Hepatocyte (in vitro differentiated cells): ENCODE data around the gene AKR1C1. TPM values are rescaled to one million over a fixed set of nuclear protein-coding genes. Genes with fewer than 3 reads are reported as not detected.
"Not testable (repeated sequence)": the region's sequence is repeated elsewhere in the genome, so short reads cannot be mapped to it uniquely, and the experiment has no call there.

Source experiments
- DNase-seq: peaks from one replicate; pipeline ENCODE4 v3.0.0-alpha.2; 2016; ENCODE audit warnings: low spot score
- H2AFZ ChIP-seq: fragments of 200-600 bp; sonication (generic); 2 replicates; pipeline ENCODE4 v1.6.0; 2016; ENCODE audit warnings: antibody characterized with exemption, mild to moderate bottlenecking
- H3K27ac ChIP-seq: fragments of 200-600 bp; sonication (generic); 2 replicates; pipeline ENCODE4 v1.5.1; 2016; ENCODE audit warnings: mild to moderate bottlenecking
- H3K27me3 ChIP-seq: fragments of 200-600 bp; sonication (generic); 2 replicates; pipeline ENCODE4 v1.6.1; 2016
- H3K36me3 ChIP-seq: fragments of 200-600 bp; sonication (generic); replicated peaks from 2 replicates; pipeline ENCODE4 v1.5.1; 2016; ENCODE audit warnings: low read depth; ENCODE audit not compliant: insufficient read depth
- H3K4me1 ChIP-seq: fragments of 200-600 bp; sonication (generic); 2 replicates; pipeline ENCODE4 v1.5.1; 2016; ENCODE audit warnings: mild to moderate bottlenecking, moderate library complexity; ENCODE audit not compliant: insufficient read depth
- H3K4me2 ChIP-seq: fragments of 200-600 bp; sonication (generic); 2 replicates; pipeline ENCODE4 v1.6.0; 2016
- H3K4me3 ChIP-seq: fragments of 200-600 bp; sonication (generic); 2 replicates; pipeline ENCODE4 v1.5.1; 2016; ENCODE audit warnings: mild to moderate bottlenecking
- H3K79me2 ChIP-seq: fragments of 200-600 bp; sonication (generic); 2 replicates; pipeline ENCODE4 v1.6.0; 2017; ENCODE audit warnings: mild to moderate bottlenecking
- H3K9me2 ChIP-seq: fragments of 200-600 bp; sonication (generic); replicated peaks from 2 replicates; pipeline ENCODE4 v1.6.0; 2017; ENCODE audit warnings: mild to moderate bottlenecking; ENCODE audit not compliant: insufficient read depth
- H3K9me3 ChIP-seq: fragments of 200-600 bp; sonication (generic); 2 replicates; pipeline ENCODE4 v1.5.1; 2016; ENCODE audit warnings: low read depth, mild to moderate bottlenecking
- H4K20me1 ChIP-seq: fragments of 200-600 bp; sonication (generic); 2 replicates; pipeline ENCODE4 v1.6.0; 2016; ENCODE audit warnings: mild to moderate bottlenecking; ENCODE audit not compliant: insufficient read depth, poor library complexity, severe bottlenecking
- EZH2 ChIP-seq: fragments of 200-600 bp; sonication (generic); IDR thresholded peaks from 2 replicates; pipeline ENCODE4 v1.6.1; 2016; ENCODE audit warnings: antibody characterized with exemption, mild to moderate bottlenecking, borderline replicate concordance
- EZH2phosphoT487 ChIP-seq: fragments of 200-600 bp; sonication (generic); IDR thresholded peaks from one replicate; pipeline ENCODE4 v1.6.1; 2018; ENCODE audit warnings: antibody characterized with exemption, mild to moderate bottlenecking, low read depth, moderate library complexity; ENCODE audit not compliant: unreplicated experiment, severe bottlenecking
- WGBS: methylation state at CpG from one replicate; pipeline ENCODE4 v1.1.6; 2016; ENCODE audit warnings: low lambda C conversion rate; ENCODE audit errors: missing lambda C conversion rate; 5-methylcytosine and 5-hydroxymethylcytosine counted together
- polyA plus RNA-seq: library from polyadenylated mRNA; unstranded; fragments of >200 nt; fragmentation: Nextera tagmentation; extraction: Ambion mirVana; gene quantifications from 2 replicates; pipeline ENCODE4 v1.2.1, GENCODE V29; 2016
- total RNA-seq: library from RNA; depleted of rRNA; stranded (reverse); fragments of >200 nt; gene quantifications from 2 replicates; pipeline ENCODE4 v1.2.3, GENCODE V29; 2014
- TF ChIP-seq, protein P1 (sequence below): fragments of 200-600 bp; sonication (generic); IDR thresholded peaks from 2 replicates; pipeline ENCODE4 v1.5.1; 2016; ENCODE audit warnings: antibody characterized with exemption, mild to moderate bottlenecking; ENCODE audit not compliant: poor library complexity

Gene AKR1C1
- total and polyA plus RNA-seq, 2 experiments from 2014 or later = 106 to 175 TPM

DNA sequence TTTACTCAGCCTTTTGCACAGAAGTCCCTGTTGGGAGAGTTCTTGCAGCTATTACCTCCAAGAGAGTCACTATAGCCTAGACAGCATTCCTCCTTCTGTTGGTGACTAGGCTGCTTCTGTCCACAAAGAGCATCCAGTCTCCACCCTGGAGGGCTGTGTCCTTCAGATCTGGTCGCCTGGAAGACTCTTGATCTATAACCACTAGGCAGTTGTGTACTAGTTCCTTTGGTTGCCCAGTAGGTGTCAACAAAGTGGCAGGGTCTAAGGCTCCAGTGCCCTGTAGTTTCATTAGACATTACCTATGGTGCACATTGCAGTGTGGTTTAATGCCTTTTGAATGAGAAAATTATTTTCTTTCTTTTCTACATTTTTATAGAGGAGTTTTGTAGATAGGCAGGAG is 51.7 kb downstream of the AKR1C1 start:
- H2AFZ ChIP-seq = no peak overlapping the region
- TF ChIP-seq, protein P1, sequence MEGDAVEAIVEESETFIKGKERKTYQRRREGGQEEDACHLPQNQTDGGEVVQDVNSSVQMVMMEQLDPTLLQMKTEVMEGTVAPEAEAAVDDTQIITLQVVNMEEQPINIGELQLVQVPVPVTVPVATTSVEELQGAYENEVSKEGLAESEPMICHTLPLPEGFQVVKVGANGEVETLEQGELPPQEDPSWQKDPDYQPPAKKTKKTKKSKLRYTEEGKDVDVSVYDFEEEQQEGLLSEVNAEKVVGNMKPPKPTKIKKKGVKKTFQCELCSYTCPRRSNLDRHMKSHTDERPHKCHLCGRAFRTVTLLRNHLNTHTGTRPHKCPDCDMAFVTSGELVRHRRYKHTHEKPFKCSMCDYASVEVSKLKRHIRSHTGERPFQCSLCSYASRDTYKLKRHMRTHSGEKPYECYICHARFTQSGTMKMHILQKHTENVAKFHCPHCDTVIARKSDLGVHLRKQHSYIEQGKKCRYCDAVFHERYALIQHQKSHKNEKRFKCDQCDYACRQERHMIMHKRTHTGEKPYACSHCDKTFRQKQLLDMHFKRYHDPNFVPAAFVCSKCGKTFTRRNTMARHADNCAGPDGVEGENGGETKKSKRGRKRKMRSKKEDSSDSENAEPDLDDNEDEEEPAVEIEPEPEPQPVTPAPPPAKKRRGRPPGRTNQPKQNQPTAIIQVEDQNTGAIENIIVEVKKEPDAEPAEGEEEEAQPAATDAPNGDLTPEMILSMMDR = no peak
- 74% methylated on average over 1 of the region's 1 CpG for WGBS

GRCh38 chr10:5018134-5018533 is 54.9 kb downstream of the AKR1C1 start:
- WGBS = 56% methylated on average over 3 of the region's 3 CpGs
- no peak for DNase-seq
- no peaks in the 10 kb centered on the region for H4K20me1 ChIP-seq

More for the DNA sequence above, 51.7 kb downstream of the AKR1C1 start:
- Histone ChIP-seq H3K27ac (no peak overlapping the region), H3K9me2 (no peaks in the 10 kb centered on the region), H3K27me3 (no peaks in the 10 kb centered on the region), H3K4me1 (no peaks in the 10 kb centered on the region), H3K36me3 (no peaks in the 10 kb centered on the region), H3K79me2 (no peaks in the 10 kb centered on the region), H4K20me1 (no peaks in the 10 kb centered on the region), H3K4me3 (no peak overlapping the region), H3K9me3 (no peaks in the 10 kb centered on the region), H3K4me2 (no peak overlapping the region)
- DNase-seq = no peak

GRCh38 chr10:5018671-5019277 is 55.6 kb downstream of the AKR1C1 start:
- H3K27me3 ChIP-seq, H3K9me3 ChIP-seq, H3K4me3 ChIP-seq, H3K79me2 ChIP-seq, H3K4me2 ChIP-seq, H2AFZ ChIP-seq, H3K27ac ChIP-seq, H3K9me2 ChIP-seq, H3K4me1 ChIP-seq, H3K36me3 ChIP-seq, H4K20me1 ChIP-seq: not testable (repeated sequence)
- WGBS = 81% methylated on average over 3 of the region's 3 CpGs
- peak; percentile 31 for DNase-seq
- TF ChIP-seq, protein P1 = peak; percentile 26

More at GRCh38 chr10:5018134-5018533, 54.9 kb downstream of the AKR1C1 start:
- no peaks in the 10 kb centered on the region for H3K9me2 ChIP-seq
- H3K36me3 ChIP-seq = no peaks in the 10 kb centered on the region
- H3K9me3 ChIP-seq = no peaks in the 10 kb centered on the region
- no peak overlapping the region for H3K27ac ChIP-seq
- no peaks in the 10 kb centered on the region for H3K27me3 ChIP-seq
- peaks cover 3% of the 10 kb centered on the region for H3K4me1 ChIP-seq
- no peak overlapping the region for H2AFZ ChIP-seq
- H3K4me2 ChIP-seq = no peak overlapping the region
- H3K4me3 ChIP-seq = no peak overlapping the region
- no peaks in the 10 kb centered on the region for H3K79me2 ChIP-seq
- TF ChIP-seq EZH2 = no peak
- TF ChIP-seq, protein P1 = no peak
- TF ChIP-seq EZH2phosphoT487 = no peak

GRCh38 chr10:5019770-5020612 is 56.8 kb downstream of the AKR1C1 start:
- not testable (repeated sequence) for H3K27me3 ChIP-seq, H3K9me3 ChIP-seq, H3K9me2 ChIP-seq, H3K4me3 ChIP-seq, H3K36me3 ChIP-seq, H2AFZ ChIP-seq, H4K20me1 ChIP-seq, H3K27ac ChIP-seq, H3K4me1 ChIP-seq, H3K79me2 ChIP-seq, H3K4me2 ChIP-seq, DNase-seq
- 87% methylated on average over 6 of the region's 6 CpGs for WGBS

- H3K27ac ChIP-seq, H3K4me1 ChIP-seq, H2AFZ ChIP-seq, H3K9me3 ChIP-seq, H3K9me2 ChIP-seq, H3K27me3 ChIP-seq, H4K20me1 ChIP-seq, DNase-seq, H3K36me3 ChIP-seq, H3K79me2 ChIP-seq, H3K4me3 ChIP-seq, H3K4me2 ChIP-seq: not testable (repeated sequence)
- WGBS = 84% methylated on average over 9 of the region's 10 CpGs
These were observed 58.5 kb downstream of the AKR1C1 start for GRCh38 chr10:5021624-5022290.
